OCI-LY7 (cell line): ENCODE results near the gene POLA2. TPM values are rescaled to one million over a fixed set of nuclear protein-coding genes. Genes with fewer than 3 reads are reported as not detected.

ENCODE experiments used
- BruUV-seq: library from RNA; stranded (reverse); fragments of 400-500 nt; replicated peaks from 2 replicates; lab custom pipeline; 2021; lab: Mats Ljungman, UMichigan
- CTCF ChIA-PET: fragments of 300-600 bp; sonication (Branson Sonifier 250); formaldehyde crosslinking; loops from one replicate; lab custom pipeline; 2022; ENCODE audit warnings: antibody characterized with exemption; ENCODE audit not compliant: unreplicated experiment; lab: Charles Lee
- POLR2A ChIA-PET: fragments of 300-600 bp; sonication (Branson Sonifier 250); formaldehyde crosslinking; loops from one replicate; lab custom pipeline; 2022; ENCODE audit warnings: antibody characterized with exemption; lab: Charles Lee
- DNase-seq: peaks from one replicate; pipeline ENCODE4 v3.0.0-alpha.2; 2015; ENCODE audit warnings: low spot score
- H2AFZ ChIP-seq: fragments of 200-600 bp; sonication (generic), shearing (Covaris generic); 2 replicates; pipeline ENCODE4 v1.6.1; 2014; ENCODE audit warnings: mild to moderate bottlenecking, antibody characterized with exemption, low read length, moderate library complexity
- H3K27ac ChIP-seq: fragments of 200-600 bp; sonication (generic); 2 replicates; pipeline ENCODE4 v1.5.1; 2014; ENCODE audit warnings: mixed run types, low read depth, mild to moderate bottlenecking, moderate library complexity, low read length, inconsistent platforms; ENCODE audit not compliant: poor library complexity, severe bottlenecking
- H3K36me3 ChIP-seq: fragments of 200-600 bp; sonication (generic); 2 replicates; pipeline ENCODE4 v1.6.1; 2014; ENCODE audit warnings: mild to moderate bottlenecking, antibody characterized with exemption, low read length, moderate library complexity, mixed read lengths; ENCODE audit not compliant: insufficient read depth
- H3K4me1 ChIP-seq: fragments of 200-600 bp; sonication (generic); 2 replicates; pipeline ENCODE4 v1.5.1; 2014; ENCODE audit warnings: mild to moderate bottlenecking, low read length; ENCODE audit not compliant: insufficient read depth, poor library complexity, severe bottlenecking
- H3K4me2 ChIP-seq: fragments of 200-600 bp; sonication (generic); 2 replicates; pipeline ENCODE4 v1.6.1; 2014; ENCODE audit warnings: mild to moderate bottlenecking, low read length
- H3K4me3 ChIP-seq: fragments of 200-600 bp; sonication (generic); 2 replicates; pipeline ENCODE4 v1.5.1; 2014; ENCODE audit warnings: mild to moderate bottlenecking, low read depth, low read length; ENCODE audit not compliant: poor library complexity, severe bottlenecking
- H3K79me2 ChIP-seq: fragments of 200-600 bp; sonication (generic); 2 replicates; pipeline ENCODE4 v1.6.1; 2016; ENCODE audit warnings: low read depth, mild to moderate bottlenecking, low read length, moderate library complexity, mixed read lengths; ENCODE audit not compliant: insufficient read depth
- H3K9me2 ChIP-seq: fragments of 200-600 bp; sonication (generic); 2 replicates; pipeline ENCODE4 v1.6.1; 2016; ENCODE audit warnings: mild to moderate bottlenecking, low read length, mixed read lengths; ENCODE audit not compliant: insufficient read depth
- H3K9me3 ChIP-seq: fragments of 200-600 bp; sonication (generic); 2 replicates; pipeline ENCODE4 v1.6.1; 2014; ENCODE audit warnings: mild to moderate bottlenecking, mixed run types, low read length, mixed read lengths
- H4K20me1 ChIP-seq: fragments of 200-600 bp; sonication (generic); 2 replicates; pipeline ENCODE4 v1.6.1; 2014; ENCODE audit warnings: mild to moderate bottlenecking, antibody characterized with exemption, low read length, moderate library complexity, mixed read lengths; ENCODE audit not compliant: insufficient read depth
- EZH2phosphoT487 ChIP-seq: fragments of 200-600 bp; sonication (generic); IDR thresholded peaks from 2 replicates; pipeline ENCODE4 v1.6.1; 2018; ENCODE audit warnings: low read depth, borderline replicate concordance, mild to moderate bottlenecking, mixed run types, antibody characterized with exemption, low read length, moderate library complexity, mixed read lengths
- intact Hi-C: fragments of 100-400 bp; cut with micrococcal nuclease; formaldehyde crosslinking; loops from one replicate; pipeline ENCODE4 v1.10.0; 2022; ENCODE audit not compliant: unreplicated experiment
- total RNA-seq, 2 experiments: library from RNA; depleted of rRNA in 1 of 2; stranded (reverse); fragments of >200 nt in 1 of 2; shearing (Covaris generic) in 1 of 2; gene quantifications; 2 replicates each; pipeline ENCODE4 v1.2.3, GENCODE V29; 2014 to 2022
- TF ChIP-seq, protein P1 (sequence below): fragments of 200-600 bp; sonication (generic); conservative IDR thresholded peaks from 2 replicates; pipeline ENCODE4 v1.5.1; 2014; ENCODE audit warnings: mild to moderate bottlenecking, antibody characterized with exemption, low read length, moderate library complexity, mixed read lengths

POLA2 gene
- total RNA-seq, 2 experiments from 2014 or later = 47.5 to 89.1 TPM

- ChIA-PET POLR2A (interaction anchor here (0.8 kb wide), 1 partner anchor 31 kb away, joined by 3 read pairs; the partner anchor contains the start of gene DPF2), CTCF (no interaction called here)
- no peaks in the 10 kb centered on the region for H3K9me3 ChIP-seq
- intact Hi-C loops = no loop called here
- no peak for DNase-seq
- H3K4me2 ChIP-seq = no peak overlapping the region
- no peaks in the 10 kb centered on the region for H3K9me2 ChIP-seq
- H2AFZ ChIP-seq = no peak overlapping the region
- H4K20me1 ChIP-seq = no peaks in the 10 kb centered on the region
- no peak overlapping the region for H3K4me3 ChIP-seq
- BruUV-seq = no TSS peak
- H3K79me2 ChIP-seq = no peaks in the 10 kb centered on the region
- peaks cover 47% of the 10 kb centered on the region for H3K36me3 ChIP-seq
- TF ChIP-seq, protein P1, sequence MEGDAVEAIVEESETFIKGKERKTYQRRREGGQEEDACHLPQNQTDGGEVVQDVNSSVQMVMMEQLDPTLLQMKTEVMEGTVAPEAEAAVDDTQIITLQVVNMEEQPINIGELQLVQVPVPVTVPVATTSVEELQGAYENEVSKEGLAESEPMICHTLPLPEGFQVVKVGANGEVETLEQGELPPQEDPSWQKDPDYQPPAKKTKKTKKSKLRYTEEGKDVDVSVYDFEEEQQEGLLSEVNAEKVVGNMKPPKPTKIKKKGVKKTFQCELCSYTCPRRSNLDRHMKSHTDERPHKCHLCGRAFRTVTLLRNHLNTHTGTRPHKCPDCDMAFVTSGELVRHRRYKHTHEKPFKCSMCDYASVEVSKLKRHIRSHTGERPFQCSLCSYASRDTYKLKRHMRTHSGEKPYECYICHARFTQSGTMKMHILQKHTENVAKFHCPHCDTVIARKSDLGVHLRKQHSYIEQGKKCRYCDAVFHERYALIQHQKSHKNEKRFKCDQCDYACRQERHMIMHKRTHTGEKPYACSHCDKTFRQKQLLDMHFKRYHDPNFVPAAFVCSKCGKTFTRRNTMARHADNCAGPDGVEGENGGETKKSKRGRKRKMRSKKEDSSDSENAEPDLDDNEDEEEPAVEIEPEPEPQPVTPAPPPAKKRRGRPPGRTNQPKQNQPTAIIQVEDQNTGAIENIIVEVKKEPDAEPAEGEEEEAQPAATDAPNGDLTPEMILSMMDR = no peak
- TF ChIP-seq EZH2phosphoT487 = no peak
- H3K4me1 ChIP-seq = no peaks in the 10 kb centered on the region
- H3K27ac ChIP-seq = no peak overlapping the region
These were observed 41.8 kb downstream of the POLA2 start for GRCh38 chr11:65303555-65303954.

DNA sequence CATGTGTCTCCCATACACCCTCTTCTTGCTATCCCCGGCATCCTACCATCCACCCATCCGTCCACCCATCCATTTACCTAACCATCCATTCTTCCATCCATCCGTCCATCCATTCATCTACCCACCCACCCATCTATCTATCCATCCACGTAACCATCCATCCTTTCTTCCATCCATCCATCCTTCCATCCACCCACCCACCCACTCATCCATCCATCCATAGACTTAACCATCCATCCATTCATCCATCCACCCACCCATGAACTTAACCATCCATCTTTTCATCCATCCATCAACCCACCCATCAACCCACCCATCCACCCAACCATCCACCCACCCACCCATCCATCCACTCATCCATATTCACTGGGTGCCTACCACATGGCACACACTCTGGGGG lies 42.3 kb downstream of the POLA2 start:
- no peak overlapping the region for H3K4me3 ChIP-seq
- H2AFZ ChIP-seq = no peak overlapping the region
- no peak for DNase-seq
- no peaks in the 10 kb centered on the region for H4K20me1 ChIP-seq
- no peaks in the 10 kb centered on the region for H3K9me2 ChIP-seq
- intact Hi-C loops = no loop called here
- peaks cover 42% of the 10 kb centered on the region for H3K36me3 ChIP-seq
- no peaks in the 10 kb centered on the region for H3K9me3 ChIP-seq
- H3K4me2 ChIP-seq = no peak overlapping the region
- no peaks in the 10 kb centered on the region for H3K79me2 ChIP-seq
- no peaks in the 10 kb centered on the region for H3K4me1 ChIP-seq
- POLR2A ChIA-PET = interaction anchor here (0.8 kb wide), 1 partner anchor 30 kb away, joined by 3 read pairs; the partner anchor contains the start of gene DPF2
- TF ChIP-seq, protein P1 = no peak
- TF ChIP-seq EZH2phosphoT487 = no peak
- no TSS peak for BruUV-seq
- no peak overlapping the region for H3K27ac ChIP-seq
- CTCF ChIA-PET = no interaction called here

GRCh38 chr11:65304613-65305012 lies 42.9 kb downstream of the POLA2 start:
- DNase-seq = no peak
- H3K4me2 ChIP-seq = no peak overlapping the region
- no TSS peak for BruUV-seq
- ChIA-PET POLR2A (no interaction called here), CTCF (no interaction called here)
- no peak overlapping the region for H3K4me3 ChIP-seq
- no peak overlapping the region for H3K27ac ChIP-seq
- H3K9me2 ChIP-seq = no peaks in the 10 kb centered on the region
- no peaks in the 10 kb centered on the region for H3K79me2 ChIP-seq
- no peaks in the 10 kb centered on the region for H3K9me3 ChIP-seq
- intact Hi-C loops = no loop called here
- no peak for TF ChIP-seq EZH2phosphoT487
- TF ChIP-seq, protein P1 = no peak
- no peaks in the 10 kb centered on the region for H4K20me1 ChIP-seq
- no peaks in the 10 kb centered on the region for H3K4me1 ChIP-seq
- peaks cover 38% of the 10 kb centered on the region for H3K36me3 ChIP-seq
- H2AFZ ChIP-seq = no peak overlapping the region
